Mesendoderm (in vitro differentiated cells): Measurements from ENCODE around the gene ARHGAP6. TPM values are rescaled to one million over a fixed set of nuclear protein-coding genes. Genes with fewer than 3 reads are reported as not detected.

Experiments used
- DNase-seq: peaks from one replicate; pipeline ENCODE4 v3.0.0; 2013
- H2AK5ac ChIP-seq: 2 replicates; pipeline ENCODE4 v1.6.1; 2013; ENCODE audit warnings: low read length, inconsistent platforms
- H2BK120ac ChIP-seq: 2 replicates; pipeline ENCODE4 v1.6.1; 2013; ENCODE audit warnings: low read depth, mild to moderate bottlenecking, low read length, moderate library complexity, mixed read lengths
- H2BK15ac ChIP-seq: replicated peaks from 2 replicates; pipeline ENCODE4 v1.6.1; 2013; ENCODE audit warnings: low read depth, mild to moderate bottlenecking, moderate library complexity
- H2BK5ac ChIP-seq: 2 replicates; pipeline ENCODE4 v1.6.1; 2013; ENCODE audit warnings: low read length, inconsistent platforms
- H3K18ac ChIP-seq: 2 replicates; pipeline ENCODE4 v1.6.1; 2013; ENCODE audit warnings: mild to moderate bottlenecking, low read length, mixed read lengths
- H3K23ac ChIP-seq: one replicate; pipeline ENCODE4 v1.6.1; 2013; ENCODE audit warnings: low read length
- H3K27ac ChIP-seq: 2 replicates; pipeline ENCODE4 v1.5.1; 2013; ENCODE audit warnings: low read depth, mild to moderate bottlenecking, inconsistent platforms, low read length, moderate library complexity
- H3K27me3 ChIP-seq: 2 replicates; pipeline ENCODE4 v1.6.1; 2013; ENCODE audit warnings: low read length, control low read depth, mild to moderate bottlenecking, inconsistent platforms; ENCODE audit not compliant: insufficient read depth, poor library complexity
- H3K36me3 ChIP-seq: 2 replicates; pipeline ENCODE4 v1.6.1; 2013; ENCODE audit warnings: low read length, inconsistent platforms; ENCODE audit not compliant: control insufficient read depth, insufficient read depth
- H3K4ac ChIP-seq: one replicate; pipeline ENCODE4 v1.6.1; 2013; ENCODE audit warnings: low read depth, mild to moderate bottlenecking, low read length, moderate library complexity
- H3K4me1 ChIP-seq: 2 replicates; pipeline ENCODE4 v1.6.1; 2013; ENCODE audit warnings: low read depth, low read length, inconsistent platforms; ENCODE audit not compliant: control insufficient read depth
- H3K4me2 ChIP-seq: 2 replicates; pipeline ENCODE4 v1.6.1; 2013; ENCODE audit warnings: low read length
- H3K4me3 ChIP-seq: 2 replicates; pipeline ENCODE4 v1.5.1; 2013; ENCODE audit warnings: mild to moderate bottlenecking, low read length
- H3K56ac ChIP-seq: one replicate; pipeline ENCODE4 v1.6.1; 2013; ENCODE audit warnings: low read length
- H3K79me1 ChIP-seq: 2 replicates; pipeline ENCODE4 v1.6.1; 2013; ENCODE audit warnings: low read length, inconsistent platforms
- H3K79me2 ChIP-seq: 2 replicates; pipeline ENCODE4 v1.6.1; 2013; ENCODE audit warnings: mild to moderate bottlenecking, low read length; ENCODE audit not compliant: control insufficient read depth, insufficient read depth
- H3K9ac ChIP-seq: 2 replicates; pipeline ENCODE4 v1.6.1; 2013; ENCODE audit warnings: low read length, inconsistent platforms
- H4K5ac ChIP-seq: one replicate; pipeline ENCODE4 v1.6.1; 2013; ENCODE audit warnings: low read length
- H4K8ac ChIP-seq: one replicate; pipeline ENCODE4 v1.6.1; 2013; ENCODE audit warnings: low read depth, mild to moderate bottlenecking, control low read depth, low read length, moderate library complexity
- WGBS: extraction: QIAGEN DNeasy Blood & Tissue Kit; methylation state at CpG from one replicate; pipeline ENCODE4 v1.1.7; 2013; ENCODE audit warnings: low lambda C conversion rate, missing lambda C conversion rate; ENCODE audit not compliant: insufficient coverage; ENCODE audit errors: extremely low coverage; 5-methylcytosine and 5-hydroxymethylcytosine counted together
- polyA plus RNA-seq, 2 experiments: library from polyadenylated mRNA; stranded (reverse); fragments of 200-250 nt; gene quantifications; one replicate each; pipeline ENCODE4 v1.2.3, GENCODE V29; 2013

ARHGAP6 gene
- 0.35 TPM for polyA plus RNA-seq (2013, experiment 1 of 2)
- polyA plus RNA-seq (2013, experiment 2 of 2) = 0.35 TPM

DNA sequence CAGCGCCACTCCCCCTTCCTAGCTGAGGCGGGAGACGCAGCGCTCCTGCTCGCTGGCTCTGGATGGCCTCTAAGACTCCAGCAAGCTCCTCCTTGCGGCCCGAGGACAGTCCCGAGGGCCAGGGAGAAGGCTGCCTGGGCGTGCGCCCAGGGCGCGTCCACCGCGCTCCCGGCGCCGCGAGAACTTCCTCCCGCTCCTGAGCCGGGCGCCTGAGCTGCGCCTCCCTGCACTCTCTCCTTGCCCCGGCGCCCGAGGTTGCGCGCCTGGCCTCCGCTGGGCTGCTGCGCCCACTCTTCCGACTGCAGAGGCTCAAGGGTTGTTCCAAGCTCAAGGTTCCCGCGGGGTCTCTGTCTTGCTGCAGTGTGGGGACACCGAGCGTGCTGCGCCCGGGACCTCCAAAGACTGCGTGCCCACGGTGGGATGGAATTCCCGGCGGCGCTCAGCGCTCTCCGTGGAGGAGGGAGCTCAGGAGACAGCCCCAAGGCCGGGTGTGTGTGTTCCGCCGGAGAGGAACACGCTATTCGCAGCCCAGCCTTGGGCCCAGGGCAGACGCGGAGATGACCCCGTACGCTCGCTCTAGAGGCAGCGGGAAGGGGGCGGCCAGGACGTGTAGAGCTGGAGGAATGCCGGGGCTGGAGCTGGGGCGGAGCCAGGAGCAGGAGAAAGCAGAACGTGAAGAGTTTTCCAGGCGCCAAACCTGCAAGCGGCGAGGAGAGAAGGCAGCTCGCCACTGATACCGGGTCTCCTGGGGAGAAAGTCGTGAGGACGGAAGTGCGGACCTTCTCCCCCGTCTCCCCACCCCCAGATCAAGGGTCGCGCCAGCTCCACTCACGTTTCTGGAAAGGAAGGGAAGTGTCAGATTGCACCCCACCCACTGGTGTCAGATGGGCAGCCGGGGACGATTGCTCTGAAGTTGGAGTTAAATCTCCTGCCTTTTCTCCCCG, at the start of gene ARHGAP6:
TSS of gene ARHGAP6 (minus strand) at position 753 of the 944 bp plus-strand sequence. CDS start 1,092 bp downstream, outside the sequence.
- peaks cover 2% of the 10 kb centered on the region for H3K27me3 ChIP-seq
- no CpG with 5 or more reads among the region's 74 CpGs for WGBS
- no peak within 1 kb of the TSS for H4K8ac ChIP-seq
- no peak within 1 kb of the TSS for H4K5ac ChIP-seq
- peak within 1 kb of the TSS; percentile 55 for H3K18ac ChIP-seq
- peak within 1 kb of the TSS; percentile 54 for H3K9ac ChIP-seq
- H3K4me2 ChIP-seq = peak within 1 kb of the TSS; percentile 50
- no peaks in the 10 kb centered on the region for H3K79me2 ChIP-seq
- peak; percentile 77 for DNase-seq
- H2AK5ac ChIP-seq = no peak within 1 kb of the TSS
- no peaks in the 10 kb centered on the region for H3K36me3 ChIP-seq
- H3K4me1 ChIP-seq = no peaks in the 10 kb centered on the region
- no peak within 1 kb of the TSS for H3K23ac ChIP-seq
- no peak within 1 kb of the TSS for H2BK15ac ChIP-seq
- no peak within 1 kb of the TSS for H3K4me3 ChIP-seq
- H2BK5ac ChIP-seq = no peak within 1 kb of the TSS
- H3K4ac ChIP-seq = no peak within 1 kb of the TSS
- no peak within 1 kb of the TSS for H2BK120ac ChIP-seq
- no peak within 1 kb of the TSS for H3K27ac ChIP-seq
- no peaks in the 10 kb centered on the region for H3K79me1 ChIP-seq
- peak within 1 kb of the TSS; percentile 65 for H3K56ac ChIP-seq

DNA sequence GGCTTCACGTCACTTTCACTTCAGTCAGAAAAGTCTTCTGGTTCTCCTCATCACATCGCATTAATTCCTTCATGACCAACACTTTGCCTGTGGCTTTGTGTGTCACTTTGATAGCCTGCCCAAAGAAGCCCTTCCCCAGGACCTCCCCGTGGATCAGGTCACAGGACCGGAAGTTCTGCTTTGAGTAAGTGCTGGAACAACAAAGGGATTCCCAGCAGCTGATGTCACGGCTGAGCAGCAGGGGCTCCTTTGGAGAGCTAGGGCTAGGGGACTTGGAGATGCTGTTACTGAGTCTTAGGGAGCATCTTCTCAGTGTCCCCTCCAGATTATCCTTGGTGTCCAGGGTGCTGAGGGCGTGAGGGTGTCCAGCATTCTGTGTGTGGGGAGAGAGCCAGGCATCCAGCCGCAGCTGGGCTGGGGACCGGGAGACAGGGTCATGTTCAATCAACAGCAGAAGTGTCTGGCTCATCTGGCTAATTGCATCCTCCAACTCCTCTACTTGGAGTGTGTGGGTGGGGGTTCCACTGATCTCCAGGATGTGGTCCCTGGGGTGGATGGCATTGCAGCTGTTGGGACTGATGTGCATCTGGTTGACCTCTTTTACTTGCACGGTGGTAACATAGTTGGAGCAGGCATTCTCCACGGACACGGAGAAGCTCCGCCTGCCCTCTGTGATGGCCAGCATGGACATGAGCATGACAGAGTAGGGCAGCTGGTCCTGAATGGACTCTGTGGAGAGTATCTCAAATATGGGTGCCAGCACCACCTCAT, 39.2 kb upstream of the ARHGAP6 start:
- H4K8ac ChIP-seq = no peak overlapping the region
- no peak overlapping the region for H3K18ac ChIP-seq
- WGBS = no CpG with 5 or more reads among the region's 12 CpGs
- no peak overlapping the region for H2AK5ac ChIP-seq
- H3K9ac ChIP-seq = no peak overlapping the region
- no peak overlapping the region for H2BK15ac ChIP-seq
- peak; percentile 74 for DNase-seq
- no peak overlapping the region for H3K4me3 ChIP-seq
- H3K23ac ChIP-seq = no peak overlapping the region
- H3K27me3 ChIP-seq = no peaks in the 10 kb centered on the region
- no peak overlapping the region for H4K5ac ChIP-seq
- no peak overlapping the region for H2BK5ac ChIP-seq
- no peaks in the 10 kb centered on the region for H3K79me2 ChIP-seq
- no peak overlapping the region for H3K4ac ChIP-seq
- H3K27ac ChIP-seq = no peak overlapping the region
- H2BK120ac ChIP-seq = no peak overlapping the region
- no peaks in the 10 kb centered on the region for H3K36me3 ChIP-seq
- no peaks in the 10 kb centered on the region for H3K79me1 ChIP-seq
- H3K56ac ChIP-seq = no peak overlapping the region
- no peaks in the 10 kb centered on the region for H3K4me1 ChIP-seq
- H3K4me2 ChIP-seq = no peak overlapping the region

- H2BK120ac ChIP-seq = no peak overlapping the region
- H2BK15ac ChIP-seq = no peak overlapping the region
- no peaks in the 10 kb centered on the region for H3K36me3 ChIP-seq
- H3K9ac ChIP-seq = no peak overlapping the region
- no peak overlapping the region for H2AK5ac ChIP-seq
- H4K5ac ChIP-seq = no peak overlapping the region
- H3K56ac ChIP-seq = no peak overlapping the region
- no CpG with 5 or more reads among the region's 10 CpGs for WGBS
- no peak overlapping the region for H3K18ac ChIP-seq
- no peaks in the 10 kb centered on the region for H3K79me2 ChIP-seq
- H4K8ac ChIP-seq = no peak overlapping the region
- H2BK5ac ChIP-seq = no peak overlapping the region
- no peaks in the 10 kb centered on the region for H3K4me1 ChIP-seq
- DNase-seq = no peak
- no peak overlapping the region for H3K4ac ChIP-seq
- H3K79me1 ChIP-seq = no peaks in the 10 kb centered on the region
- no peak overlapping the region for H3K4me2 ChIP-seq
- no peaks in the 10 kb centered on the region for H3K27me3 ChIP-seq
- no peak overlapping the region for H3K4me3 ChIP-seq
- H3K27ac ChIP-seq = no peak overlapping the region
- no peak overlapping the region for H3K23ac ChIP-seq
Observed at GRCh38 chrX:11703855-11704254, 38.1 kb upstream of the ARHGAP6 start.

DNA sequence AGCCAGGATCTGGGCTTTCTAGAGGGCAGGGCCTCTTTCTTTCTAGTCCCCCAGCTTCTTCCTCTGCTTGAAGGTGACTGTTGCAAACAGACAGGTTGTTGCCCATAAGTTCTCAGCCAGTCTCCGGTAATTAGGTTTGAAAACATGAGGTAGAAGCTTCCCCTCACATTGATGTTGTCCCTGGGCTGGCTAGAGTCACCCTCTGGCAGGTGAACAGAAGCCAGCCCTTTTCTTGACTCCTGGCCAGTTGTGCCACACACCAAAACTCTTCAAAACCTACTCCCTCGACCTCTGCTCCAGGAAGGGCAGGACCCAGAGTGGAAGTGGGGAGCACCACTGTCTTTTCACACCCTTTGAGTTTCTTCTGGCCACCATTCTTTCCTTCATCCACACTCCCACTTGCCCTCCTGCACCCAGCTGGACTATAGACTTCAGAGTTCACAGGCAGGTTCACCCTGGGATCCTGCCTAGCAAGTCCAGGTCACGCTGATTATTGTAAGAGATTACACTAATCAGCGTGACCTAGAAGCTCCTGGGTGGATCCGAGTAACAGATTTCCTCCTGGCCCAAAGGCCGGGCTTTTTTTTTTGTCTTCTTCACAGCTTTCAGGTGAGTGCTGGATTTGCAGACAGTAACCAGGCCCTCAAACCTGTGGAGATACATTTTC, 37.4 kb upstream of the ARHGAP6 start:
- Histone ChIP-seq H3K4me1 (no peaks in the 10 kb centered on the region), H2BK120ac (no peak overlapping the region)

DNA sequence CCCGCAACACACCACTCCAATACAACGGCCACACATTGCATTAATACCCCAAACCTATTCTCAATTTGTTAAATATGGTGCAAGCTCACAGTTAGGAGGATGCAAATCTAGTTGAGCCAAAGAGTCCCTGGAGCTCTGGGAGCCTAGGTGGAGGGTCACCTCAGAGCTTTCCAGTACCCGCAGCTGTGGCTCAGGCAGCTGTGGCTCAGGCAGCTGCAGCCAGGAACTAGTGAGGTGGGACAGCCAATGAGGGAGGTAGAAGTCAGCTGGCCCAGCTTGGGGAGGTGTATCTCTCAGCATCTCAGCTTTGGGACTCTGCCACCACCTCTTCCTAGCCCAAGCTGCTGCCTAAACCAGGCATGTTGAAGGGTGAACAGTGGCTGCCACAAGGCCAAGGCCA, 36.7 kb upstream of the ARHGAP6 start:
- H2BK5ac ChIP-seq = no peak overlapping the region
- H2BK15ac ChIP-seq = no peak overlapping the region
- no peak overlapping the region for H3K4me3 ChIP-seq
- no peak overlapping the region for H3K9ac ChIP-seq
- no peak overlapping the region for H2BK120ac ChIP-seq
- no peak overlapping the region for H4K5ac ChIP-seq
- no peak for DNase-seq
- no peak overlapping the region for H3K56ac ChIP-seq
- no peak overlapping the region for H3K18ac ChIP-seq
- no peak overlapping the region for H3K4me2 ChIP-seq
- no peak overlapping the region for H3K4ac ChIP-seq
- 100% methylated on average over 1 of the region's 3 CpGs for WGBS
- H4K8ac ChIP-seq = no peak overlapping the region
- no peaks in the 10 kb centered on the region for H3K4me1 ChIP-seq
- H3K36me3 ChIP-seq = no peaks in the 10 kb centered on the region
- H3K23ac ChIP-seq = no peak overlapping the region
- H2AK5ac ChIP-seq = no peak overlapping the region
- no peaks in the 10 kb centered on the region for H3K79me2 ChIP-seq
- no peaks in the 10 kb centered on the region for H3K79me1 ChIP-seq
- no peak overlapping the region for H3K27ac ChIP-seq
- no peaks in the 10 kb centered on the region for H3K27me3 ChIP-seq

More for the DNA sequence above, 37.4 kb upstream of the ARHGAP6 start:
- Histone ChIP-seq H4K5ac (no peak overlapping the region), H2AK5ac (no peak overlapping the region), H3K27ac (no peak overlapping the region), H3K56ac (no peak overlapping the region), H3K4ac (no peak overlapping the region), H2BK15ac (no peak overlapping the region), H3K79me2 (no peaks in the 10 kb centered on the region), H3K4me3 (no peak overlapping the region), H4K8ac (no peak overlapping the region), H3K79me1 (no peaks in the 10 kb centered on the region), H3K9ac (no peak overlapping the region), H2BK5ac (no peak overlapping the region), H3K36me3 (no peaks in the 10 kb centered on the region), H3K18ac (no peak overlapping the region), H3K23ac (no peak overlapping the region), H3K27me3 (no peaks in the 10 kb centered on the region), H3K4me2 (no peak overlapping the region)
- no CpG with 5 or more reads among the region's 6 CpGs for WGBS
- DNase-seq = no peak
